Adrenal gland (tissue), 12 donors: ENCODE results near the gene GRAP. TPM values are rescaled to one million over a fixed set of nuclear protein-coding genes. Genes with fewer than 3 reads are reported as not detected.

ENCODE experiments used
- DNase-seq, 7 donors: peaks; one replicate each; pipeline ENCODE4 v3.0.0-alpha.2; 2019 to 2020
- H3K27ac ChIP-seq, 5 donors: fragments of 200-600 bp; sonication (generic) in 4 of 5; 1 replicate in 3 of 5; 2 replicates in 2 of 5; pipeline versions ENCODE4 v1.5.1 to v1.8.0; 2016 to 2020; ENCODE audit warnings: mild to moderate bottlenecking in 1 of 5
- H3K27me3 ChIP-seq: fragments of 200-600 bp; 2 replicates; pipeline ENCODE4 v1.8.0; 2021
- H3K36me3 ChIP-seq, 2 donors: fragments of 200-600 bp; replicated peaks in 1 of 2; 1 replicate in 1 of 2; 2 replicates in 1 of 2; pipeline versions ENCODE4 v1.5.1 to v1.8.0; 2018 to 2022
- H3K4me1 ChIP-seq, 2 donors: fragments of 200-600 bp; replicated peaks in 1 of 2; 1 replicate in 1 of 2; 2 replicates in 1 of 2; pipeline versions ENCODE4 v1.5.1 to v1.8.0; 2018 to 2021
- H3K4me3 ChIP-seq, 4 donors: fragments of 200-600 bp; sonication (generic) in 3 of 4; one replicate each; pipeline ENCODE4 v1.5.1; 2016 to 2018
- H3K9me3 ChIP-seq, 3 donors: fragments of 200-600 bp; sonication (generic) in 1 of 3; replicated peaks in 1 of 3; 1 replicate in 2 of 3; 2 replicates in 1 of 3; pipeline versions ENCODE4 v1.5.1 to v1.8.0; 2016 to 2021
- POLR2A ChIP-seq, 2 donors: fragments of 450-650 bp; IDR thresholded peaks; one replicate each; pipeline ENCODE4 v1.6.1; 2017; ENCODE audit warnings: antibody characterized with exemption in 2 of 2, mild to moderate bottlenecking in 2 of 2, moderate library complexity in 1 of 2
- WGBS, 4 donors: extraction: QIAGEN DNeasy Blood & Tissue Kit in 2 of 4; methylation state at CpG; one replicate each; pipeline versions ENCODE4 v1.1.5 to v1.1.7; 2013 to 2017; 5-methylcytosine and 5-hydroxymethylcytosine counted together
- intact Hi-C, 2 donors: fragments of 100-400 bp; cut with DNase I; formaldehyde crosslinking; loops; one replicate each; pipeline versions ENCODE4 v1.14.1 to v1.15.0; 2022 to 2023
- polyA plus RNA-seq, 3 donors: library from polyadenylated mRNA; stranded (reverse); fragments of 200-250 nt in 2 of 3; fragments of 350-450 nt in 1 of 3; fragmentation: Illumina TruSeq in 1 of 3; extraction: RNeasy Lipid Tissue Mini Kit (QIAGEN cat#74804) in 1 of 3; gene quantifications; one replicate each; pipeline ENCODE4 v1.2.3, GENCODE V29; 2013 to 2014
- total RNA-seq, 9 donors: library from RNA; depleted of rRNA in 4 of 9; stranded (reverse); fragments of >200 nt in 4 of 9; fragments of 120-200 nt in 1 of 9; fragmentation: NEBNext Ultra II Directional in 1 of 9; extraction: Animal tissue kit (Norgen Biotek cat#: 25700) in 1 of 9; gene quantifications; one replicate each; pipeline versions ENCODE4 v1.1.0 to v1.2.4, GENCODE V29; 2013 to 2023
- TF ChIP-seq, protein P1 (sequence below), 6 experiments: fragments of 450-650 bp in 4 of 6; fragments of 200-600 bp in 2 of 6; sonication (generic) in 1 of 6; IDR thresholded peaks; 1 replicate in 5 of 6; 2 replicates in 1 of 6; pipeline versions ENCODE4 v1.5.1 to v1.8.0; 2016 to 2021; ENCODE audit warnings: antibody characterized with exemption in 6 of 6, mild to moderate bottlenecking in 2 of 6, moderate library complexity in 1 of 6
- donor health status: healthy with polysubstance abuse.
- donor health status: Bipolar disorder and iron deficiency.
- donor health status: DM: yes; HTN: yes; CAD: no.
- donor health status: DM: no; HTN: no; CAD: no.
- donor health status: DM: no; HTN: no; CAD: no.
- donor health status: DM: yes; HTN: yes; CAD: no.

The GRAP gene
- total and polyA plus RNA-seq, 12 donors: 1.7 to 17.0 (median 7.5) TPM

DNA sequence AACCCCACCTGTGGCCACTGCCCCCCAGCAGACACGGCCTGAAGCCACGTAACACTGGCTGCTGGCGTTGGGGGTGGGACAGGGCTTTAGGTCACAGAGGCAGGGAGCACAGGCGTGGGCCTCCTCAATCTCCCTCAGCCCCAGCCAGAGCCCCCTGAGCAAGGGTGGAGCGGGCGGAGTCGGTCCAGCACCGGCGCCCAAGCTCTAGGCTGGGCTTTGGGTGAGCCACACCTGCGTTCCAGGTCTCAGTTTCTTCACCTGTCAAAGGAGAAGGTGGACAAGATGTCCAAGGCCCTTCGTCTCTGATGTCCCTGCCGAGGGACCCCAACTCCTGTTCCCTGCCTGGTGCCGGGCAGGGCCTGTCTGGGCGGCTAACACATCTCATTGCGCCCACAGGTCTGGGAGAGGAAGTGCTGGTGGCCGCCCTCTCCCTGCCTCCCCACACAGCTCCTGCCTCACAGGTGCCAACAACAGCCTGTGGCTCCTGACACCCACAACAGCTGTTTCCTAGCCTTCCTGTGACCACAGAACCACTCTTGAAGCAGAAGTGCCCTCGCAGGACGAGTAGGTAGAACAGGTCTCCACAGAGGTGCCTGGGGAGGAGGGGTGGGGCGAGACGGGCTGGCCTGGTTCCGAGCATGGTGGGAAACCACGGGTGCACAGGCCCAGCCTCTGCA is 54.2 kb downstream of the GRAP start:
- Histone ChIP-seq H3K4me3 (no peak overlapping the region), H3K9me3 (no peaks in the 10 kb centered on the region), H3K4me1 (no peaks in the 10 kb centered on the region), H3K36me3 (no peaks in the 10 kb centered on the region), H3K27ac (no peak overlapping the region), H3K27me3 (no peaks in the 10 kb centered on the region)
- intact Hi-C loops: no loop called here
- TF ChIP-seq, protein P1, sequence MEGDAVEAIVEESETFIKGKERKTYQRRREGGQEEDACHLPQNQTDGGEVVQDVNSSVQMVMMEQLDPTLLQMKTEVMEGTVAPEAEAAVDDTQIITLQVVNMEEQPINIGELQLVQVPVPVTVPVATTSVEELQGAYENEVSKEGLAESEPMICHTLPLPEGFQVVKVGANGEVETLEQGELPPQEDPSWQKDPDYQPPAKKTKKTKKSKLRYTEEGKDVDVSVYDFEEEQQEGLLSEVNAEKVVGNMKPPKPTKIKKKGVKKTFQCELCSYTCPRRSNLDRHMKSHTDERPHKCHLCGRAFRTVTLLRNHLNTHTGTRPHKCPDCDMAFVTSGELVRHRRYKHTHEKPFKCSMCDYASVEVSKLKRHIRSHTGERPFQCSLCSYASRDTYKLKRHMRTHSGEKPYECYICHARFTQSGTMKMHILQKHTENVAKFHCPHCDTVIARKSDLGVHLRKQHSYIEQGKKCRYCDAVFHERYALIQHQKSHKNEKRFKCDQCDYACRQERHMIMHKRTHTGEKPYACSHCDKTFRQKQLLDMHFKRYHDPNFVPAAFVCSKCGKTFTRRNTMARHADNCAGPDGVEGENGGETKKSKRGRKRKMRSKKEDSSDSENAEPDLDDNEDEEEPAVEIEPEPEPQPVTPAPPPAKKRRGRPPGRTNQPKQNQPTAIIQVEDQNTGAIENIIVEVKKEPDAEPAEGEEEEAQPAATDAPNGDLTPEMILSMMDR (IDR thresholded peaks at IDR 0.05): no peak
- no peak for TF ChIP-seq POLR2A (IDR thresholded peaks at IDR 0.05)
- 79 to 88% (median 83%) methylated on average over 7 to 22 of the region's 22 CpGs for WGBS, 4 donors
- no peak for DNase-seq

DNA sequence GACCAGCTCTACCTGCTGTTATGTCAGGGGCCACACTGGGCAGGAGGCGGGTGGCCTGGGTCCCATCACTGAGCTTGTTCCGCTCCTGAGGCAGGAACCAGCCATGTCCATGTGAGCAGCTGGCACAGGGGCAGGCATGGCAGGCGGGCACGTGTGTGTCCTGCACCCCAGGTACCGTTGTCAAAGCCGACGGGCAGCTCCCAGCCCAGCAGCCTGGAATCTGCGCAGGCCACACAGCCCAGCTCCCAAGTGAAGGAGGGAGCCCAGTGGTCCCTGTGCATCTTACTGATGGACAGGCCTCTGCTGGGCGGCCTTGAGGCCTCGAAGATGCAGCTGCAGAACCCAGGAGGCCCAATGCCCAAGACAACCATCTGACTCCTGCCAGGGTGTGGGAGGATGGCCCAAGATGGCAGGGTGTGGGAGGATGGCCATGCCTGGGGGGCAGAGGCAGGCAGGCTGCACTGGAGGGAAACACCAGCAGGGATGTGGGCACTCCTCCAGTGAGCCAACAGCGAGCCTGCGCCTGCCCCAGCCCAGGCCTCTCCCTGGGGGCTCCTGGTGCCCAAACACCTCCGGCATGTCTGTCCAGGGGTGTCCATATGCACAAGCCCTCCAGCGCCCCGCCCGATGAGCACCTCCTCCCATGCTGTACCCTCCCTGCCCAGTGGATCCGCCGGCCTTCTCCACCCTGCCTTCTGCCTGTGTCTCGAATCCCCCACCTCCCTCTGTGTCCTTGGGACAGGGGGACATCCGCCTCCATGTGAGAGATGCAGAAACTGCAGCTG is 55.0 kb downstream of the GRAP start:
- Histone ChIP-seq H3K27me3 (no peaks in the 10 kb centered on the region), H3K4me1 (no peaks in the 10 kb centered on the region), H3K36me3 (no peaks in the 10 kb centered on the region), H3K27ac (no peak overlapping the region), H3K4me3 (no peak overlapping the region), H3K9me3 (no peaks in the 10 kb centered on the region)
- TF ChIP-seq, protein P1 (IDR thresholded peaks at IDR 0.05): no peak
- no peak for TF ChIP-seq POLR2A (IDR thresholded peaks at IDR 0.05)
- intact Hi-C loops: no loop called here
- 88 to 95% (median 94%) methylated on average over 6 to 20 of the region's 20 CpGs for WGBS, 4 donors
- DNase-seq: no peak

DNA sequence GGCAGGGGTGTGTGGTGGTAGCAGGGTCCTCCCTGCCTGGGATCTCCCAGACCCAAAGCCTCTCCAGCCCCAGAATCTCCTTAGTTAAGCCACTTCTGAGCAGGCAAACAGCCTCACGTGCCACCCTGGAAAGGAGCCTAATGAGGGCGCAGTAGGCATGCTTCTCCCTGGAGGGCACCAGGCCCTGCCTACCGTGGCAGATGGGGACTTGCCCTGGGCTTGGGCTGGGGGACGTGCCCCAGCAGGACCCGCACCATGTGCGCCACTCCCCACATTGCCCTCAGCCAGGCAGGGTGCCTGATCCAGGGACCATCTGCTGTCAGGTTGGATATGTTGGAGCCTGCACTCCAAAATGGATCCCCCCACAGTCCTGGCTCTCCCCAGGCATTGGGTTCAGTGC is 56.4 kb downstream of the GRAP start:
- intact Hi-C loops: no loop called here
- 90 to 96% (median 95%) methylated on average over 3 to 6 of the region's 6 CpGs; no CpG with 5 or more reads in 1 of the 4 donors for WGBS, 4 donors

DNA sequence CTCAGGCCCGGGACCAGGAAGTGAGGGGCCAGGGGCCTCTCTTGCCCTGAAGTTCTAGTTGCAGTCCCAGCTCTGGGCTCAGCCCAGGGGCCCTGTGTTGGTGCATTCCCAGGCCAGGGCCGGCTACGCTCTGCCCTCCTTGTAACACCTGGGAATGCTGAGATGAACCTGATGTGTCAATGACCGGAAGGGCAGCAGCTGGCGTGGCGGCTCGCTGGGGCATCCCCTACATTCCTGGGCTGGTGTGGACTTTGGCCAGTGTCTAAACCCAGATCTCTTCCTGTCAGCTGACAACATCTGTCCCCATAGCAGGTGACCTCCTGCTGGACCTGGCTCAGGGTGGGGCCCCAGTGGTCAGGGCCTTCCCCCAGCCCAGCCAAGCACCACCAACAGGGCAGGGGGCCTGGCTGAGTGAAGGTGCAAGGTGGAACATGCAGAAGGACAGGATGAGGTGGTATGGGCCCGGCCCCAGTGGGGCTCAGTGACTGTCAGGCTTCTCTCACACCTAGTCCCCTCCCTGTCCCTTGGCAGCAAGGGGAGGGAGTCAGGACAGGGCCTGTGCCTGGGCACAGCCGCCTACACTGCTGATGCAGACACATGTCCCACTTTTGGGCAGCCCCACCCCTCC is 58.1 kb downstream of the GRAP start:
- H3K9me3 ChIP-seq: no peaks in the 10 kb centered on the region
- intact Hi-C loops: no loop called here
- WGBS, 4 donors: 86 to 95% (median 90%) methylated on average over 1 to 9 of the region's 9 CpGs
- DNase-seq: no peak
- no peak overlapping the region for H3K27ac ChIP-seq
- no peak for TF ChIP-seq POLR2A (IDR thresholded peaks at IDR 0.05)
- TF ChIP-seq, protein P1 (IDR thresholded peaks at IDR 0.05): no peak
- H3K4me3 ChIP-seq: no peak overlapping the region
- no peaks in the 10 kb centered on the region for H3K4me1 ChIP-seq
- no peaks in the 10 kb centered on the region for H3K27me3 ChIP-seq
- no peaks in the 10 kb centered on the region for H3K36me3 ChIP-seq

More for the DNA sequence above, 56.4 kb downstream of the GRAP start:
- Histone ChIP-seq H3K27ac (no peak overlapping the region), H3K27me3 (no peaks in the 10 kb centered on the region), H3K36me3 (no peaks in the 10 kb centered on the region), H3K4me3 (no peak overlapping the region), H3K9me3 (no peaks in the 10 kb centered on the region), H3K4me1 (no peaks in the 10 kb centered on the region)
- no peak for DNase-seq
- TF ChIP-seq, protein P1 (IDR thresholded peaks at IDR 0.05): no peak
- no peak for TF ChIP-seq POLR2A (IDR thresholded peaks at IDR 0.05)
